Left kidney (tissue), 2 donors: Measurements from ENCODE around the gene TMEM108. TPM values are rescaled to one million over a fixed set of nuclear protein-coding genes. Genes with fewer than 3 reads are reported as not detected.

ENCODE experiments used
- DNase-seq: peaks from one replicate; pipeline ENCODE4 v3.0.0-alpha.2; 2013
- polyA plus RNA-seq: library from polyadenylated mRNA; unstranded; fragments of 120-200 nt; gene quantifications from one replicate; pipeline ENCODE4 v1.2.1, GENCODE V29; 2013; ENCODE audit not compliant: insufficient read length

The TMEM108 gene
- polyA plus RNA-seq, 1 donor, result 1.6 TPM

- DNase-seq, result no peak
Observed at GRCh38 chr3:133162670-133163305, 124.6 kb downstream of the TMEM108 start.

- DNase-seq, result no peak
Observed at GRCh38 chr3:133167340-133168024, 129.3 kb downstream of the TMEM108 start.

DNA sequence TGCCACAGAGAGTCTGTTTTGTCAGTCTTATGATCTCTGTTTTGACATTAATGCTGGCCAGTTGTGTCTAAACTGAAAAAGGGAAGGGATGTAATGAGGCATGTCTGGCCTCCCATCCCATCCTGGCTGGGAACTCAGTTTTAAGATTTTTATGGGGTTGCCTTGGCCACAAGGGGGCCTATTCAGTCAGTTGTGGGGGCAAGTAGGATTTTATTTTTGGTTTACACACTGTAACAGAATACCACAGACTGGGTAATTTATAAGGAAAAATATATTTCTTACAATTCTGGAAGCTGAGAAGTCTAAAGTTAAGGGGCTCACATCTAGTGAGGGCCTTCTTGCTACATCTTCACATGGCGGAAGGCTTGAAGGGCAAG, 129.8 kb downstream of the TMEM108 start:
- DNase-seq, result no peak

DNA sequence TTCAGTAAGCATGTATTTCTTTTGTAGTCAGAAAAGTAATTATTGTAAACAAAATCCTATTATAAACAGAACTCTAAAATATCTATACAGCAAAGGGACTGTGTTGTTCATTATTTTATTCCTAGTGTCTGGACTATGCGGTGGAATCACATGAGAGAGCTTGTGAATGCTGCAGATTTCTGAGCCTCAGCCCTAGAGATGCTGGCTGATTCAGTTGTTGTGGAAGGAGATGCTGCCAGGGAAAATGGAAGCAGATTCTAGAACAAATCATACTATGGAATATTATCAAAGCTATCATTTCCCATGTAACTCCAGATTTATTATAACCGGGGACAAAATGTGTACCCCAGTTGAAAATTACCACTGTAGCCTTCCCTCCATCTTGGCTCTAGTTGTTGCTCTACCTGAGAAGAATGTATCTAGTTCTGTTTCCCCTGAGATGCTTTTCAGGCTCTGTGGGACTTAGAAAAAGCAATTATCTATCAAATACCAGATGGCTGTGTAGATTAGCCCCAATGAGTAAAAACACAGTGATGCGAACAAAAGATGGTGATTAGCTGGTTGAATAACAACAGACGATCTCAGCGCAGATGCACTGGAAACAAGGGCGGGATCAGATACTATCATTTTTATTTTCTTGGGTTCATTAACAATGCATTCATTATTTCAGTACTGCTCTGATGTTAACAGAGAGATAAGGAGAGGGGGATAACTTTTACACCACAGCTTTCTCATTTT, 131.3 kb downstream of the TMEM108 start:
- DNase-seq, result no peak

DNA sequence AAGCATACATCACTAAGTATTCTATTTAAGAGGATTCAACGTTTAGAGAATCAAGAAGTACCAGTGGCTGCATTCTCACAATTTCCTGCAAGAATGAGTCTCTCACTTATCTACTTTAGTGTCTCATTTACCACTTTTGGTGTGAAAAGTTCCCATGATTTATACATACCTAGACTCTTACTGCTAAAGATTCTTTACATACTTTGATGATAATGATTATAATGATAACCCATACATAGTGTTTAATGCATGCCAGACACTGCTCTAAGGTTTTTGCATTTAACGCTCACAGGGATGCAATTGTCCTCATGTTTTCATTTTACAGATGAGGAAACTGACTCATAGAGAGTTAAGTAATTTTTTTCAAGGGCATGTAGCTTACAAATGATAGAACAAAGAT, 133.6 kb downstream of the TMEM108 start:
- no peak for DNase-seq

DNA sequence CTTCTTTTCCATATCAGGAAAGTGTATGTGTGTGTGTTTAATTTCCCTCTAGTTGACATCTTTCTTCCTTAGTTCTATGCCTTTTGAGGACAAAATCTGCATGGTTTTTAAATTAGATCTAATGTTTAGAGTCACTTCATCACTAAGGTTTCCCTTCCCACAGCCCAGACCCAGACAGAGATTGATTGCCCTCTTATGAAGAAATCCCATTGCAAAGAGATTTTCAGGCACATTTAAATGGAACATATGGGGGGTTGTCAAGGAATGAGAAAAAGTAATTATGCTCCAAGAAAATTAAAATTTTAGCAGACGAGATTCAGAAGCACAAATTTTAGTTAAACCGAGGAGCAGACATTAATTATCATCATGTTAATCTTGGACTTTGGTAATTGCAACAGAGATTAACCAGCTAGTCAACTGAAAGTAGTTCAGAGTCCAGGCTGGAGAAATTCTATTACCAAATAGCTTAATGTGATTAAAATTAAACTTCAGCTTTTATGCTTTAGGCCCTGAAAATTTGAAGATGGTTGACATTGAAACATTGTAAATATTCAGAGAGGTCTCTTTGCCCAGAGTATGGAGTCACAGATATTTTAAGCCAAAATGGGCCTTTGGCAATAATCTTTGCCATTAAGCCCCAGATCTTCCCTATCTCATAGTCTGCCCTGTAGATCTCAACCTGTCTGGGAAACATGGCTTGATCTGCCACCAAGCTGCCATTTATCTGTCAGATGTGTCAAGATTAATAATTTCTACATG, 143.4 kb downstream of the TMEM108 start:
- DNase-seq, result no peak

DNA sequence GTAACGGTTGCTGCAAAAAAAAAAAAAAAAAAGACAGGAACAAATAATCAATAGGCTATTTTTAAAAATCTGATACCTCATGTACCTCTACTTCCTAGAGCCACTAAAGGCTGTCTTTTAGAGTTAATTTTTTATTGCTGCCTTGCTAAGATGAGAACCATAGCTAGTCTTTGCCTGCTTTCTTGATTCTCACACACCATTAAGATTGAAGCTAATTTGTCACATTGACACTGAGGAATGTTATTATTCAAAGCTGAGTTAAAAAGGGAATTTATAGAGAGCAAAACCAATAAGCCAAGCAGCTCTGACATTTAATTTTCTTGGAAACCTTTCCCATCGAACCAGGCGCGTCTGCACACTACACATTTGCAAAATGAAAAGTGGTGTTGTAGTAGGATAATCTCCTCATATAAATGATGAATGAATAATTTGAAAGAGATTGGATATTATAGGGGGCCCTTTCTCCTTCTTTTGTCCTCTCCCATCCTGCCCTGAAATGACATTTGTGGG, 149.7 kb downstream of the TMEM108 start:
- DNase-seq, result no peak

GRCh38 chr3:133188996-133189395, 150.8 kb downstream of the TMEM108 start:
- no peak for DNase-seq

DNA sequence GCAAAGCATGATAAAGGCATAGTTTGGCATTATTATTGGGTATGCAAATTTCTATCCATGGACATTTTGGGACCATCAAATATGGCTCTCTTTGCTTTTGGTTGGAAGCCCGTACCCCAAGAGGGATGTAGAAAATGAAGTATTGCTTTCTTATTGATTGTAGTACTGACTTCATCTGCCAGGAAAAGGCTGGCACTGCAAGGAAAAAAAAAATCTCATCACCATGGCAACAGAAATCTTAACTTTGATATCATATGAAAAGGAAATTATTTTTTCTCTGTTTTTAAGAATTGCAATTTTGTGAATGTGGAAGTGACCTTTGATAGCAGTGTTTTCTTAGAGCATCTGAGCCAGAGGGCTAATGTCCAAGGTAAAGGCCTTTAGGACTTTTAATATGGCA, 151.7 kb downstream of the TMEM108 start:
- DNase-seq, result no peak

- no peak for DNase-seq
Observed at GRCh38 chr3:133191818-133192217, 153.6 kb downstream of the TMEM108 start.

DNA sequence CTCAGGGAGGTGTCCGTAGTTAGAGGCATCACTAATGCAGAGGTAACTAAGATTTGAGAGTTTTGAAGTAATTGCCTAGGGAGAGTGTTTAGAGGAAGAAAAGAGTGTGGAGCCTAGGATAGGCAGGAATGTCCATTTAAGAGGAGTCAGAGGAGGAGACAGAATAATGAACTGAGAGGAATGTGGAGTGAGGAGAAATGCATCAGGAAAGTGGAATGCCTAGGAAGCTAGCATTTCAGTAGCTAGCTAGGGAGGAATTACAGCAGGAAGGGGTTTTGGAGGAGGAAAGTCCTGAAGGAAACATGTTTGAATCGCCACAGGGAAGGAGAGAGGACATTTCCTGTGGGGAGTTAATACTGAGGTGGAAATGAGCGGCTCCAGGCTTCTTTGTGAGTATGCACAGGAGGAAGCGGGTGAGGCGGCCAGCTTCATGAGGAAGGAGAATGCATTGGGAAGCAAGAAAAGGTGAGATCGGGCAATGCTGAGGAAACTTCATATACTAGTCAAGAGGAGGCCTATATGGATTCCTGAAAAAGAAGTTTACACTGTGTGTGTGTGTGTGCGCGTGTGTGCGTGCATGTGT, 154.3 kb downstream of the TMEM108 start:
- no peak for DNase-seq

DNA sequence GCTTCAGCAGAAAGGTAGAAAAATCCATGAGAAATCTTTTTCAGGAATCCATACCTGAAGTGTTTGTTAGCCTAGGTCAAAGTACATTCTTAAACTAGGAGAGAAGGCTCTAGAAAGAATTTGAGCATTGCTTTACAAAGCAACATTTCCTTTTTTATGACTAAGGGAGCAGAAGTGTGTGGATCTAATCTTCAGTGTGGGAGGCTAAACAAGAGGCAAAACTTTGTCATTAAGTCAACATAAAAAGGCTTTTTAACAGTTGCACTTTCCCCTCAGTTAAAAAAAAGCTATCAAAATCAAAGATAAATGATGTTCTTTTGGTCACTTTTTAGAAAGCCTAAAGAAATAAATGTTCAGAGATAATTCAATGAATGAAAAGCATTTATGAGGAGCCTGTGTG, 154.8 kb downstream of the TMEM108 start:
- DNase-seq, result no peak

GRCh38 chr3:133196527-133196926, 158.3 kb downstream of the TMEM108 start:
- DNase-seq, result no peak

- DNase-seq, result no peak
Observed at GRCh38 chr3:133197619-133198018, 159.4 kb downstream of the TMEM108 start.

DNA sequence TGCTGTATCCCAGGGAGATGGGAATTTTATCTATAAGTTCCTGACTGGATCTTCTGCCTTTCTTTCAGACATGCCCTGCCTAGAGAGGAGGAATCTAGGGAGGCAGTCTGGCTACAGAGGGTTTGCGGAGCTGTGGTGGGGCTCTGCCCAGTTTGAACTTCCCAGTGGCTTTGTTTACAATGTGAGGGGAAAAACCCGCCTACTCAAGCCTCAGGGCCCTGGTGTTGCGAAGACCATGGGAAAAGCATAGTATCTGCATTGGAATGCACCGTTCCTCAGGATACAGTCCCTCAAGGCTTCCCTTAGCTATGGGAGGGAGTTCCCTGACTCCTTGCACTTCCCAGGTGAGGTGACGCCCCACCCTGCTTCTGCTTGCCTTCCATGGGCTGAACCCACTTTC, 168.7 kb downstream of the TMEM108 start:
- no peak for DNase-seq

DNA sequence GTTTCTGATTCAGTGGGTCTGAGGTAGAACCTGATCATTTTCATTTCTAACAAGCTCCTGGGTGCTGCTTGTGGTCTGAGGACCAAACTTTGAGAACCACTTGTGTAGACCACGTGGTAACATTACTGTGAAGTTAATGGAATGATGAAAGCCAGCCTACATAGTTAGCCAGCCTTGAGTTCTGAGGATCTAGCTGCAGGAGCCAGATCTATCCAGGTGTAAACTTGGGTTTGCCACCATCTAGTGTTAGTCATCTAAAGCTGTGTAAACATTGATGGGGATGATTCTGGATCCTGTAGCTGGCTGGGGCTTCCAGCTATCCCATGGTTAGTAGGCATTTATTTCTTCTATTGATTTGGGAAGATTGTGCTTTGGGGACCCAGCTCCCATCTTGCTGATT, 170.0 kb downstream of the TMEM108 start:
- no peak for DNase-seq

- DNase-seq, result no peak
Observed at GRCh38 chr3:133209871-133210550, 171.8 kb downstream of the TMEM108 start.

DNA sequence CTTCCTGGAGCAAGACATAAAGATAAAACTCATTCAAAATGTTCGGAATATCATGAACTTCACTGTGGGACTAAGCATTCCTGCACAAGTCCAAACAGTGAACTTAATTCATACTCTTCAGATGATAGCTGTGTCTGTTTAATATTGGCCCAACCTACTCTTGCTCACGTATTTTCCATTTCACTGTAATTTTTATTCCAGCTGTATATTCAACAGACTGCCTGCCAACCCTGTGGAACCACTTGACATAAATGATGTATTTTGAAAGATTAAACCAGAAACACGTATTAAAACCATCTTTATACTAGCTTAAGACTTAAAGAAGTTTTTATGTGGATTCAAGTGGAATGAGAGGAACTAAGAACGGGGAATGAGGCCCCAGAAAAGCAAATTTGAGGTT, 172.5 kb downstream of the TMEM108 start:
- no peak for DNase-seq

- DNase-seq, result no peak
Observed at GRCh38 chr3:133211449-133211848, 173.3 kb downstream of the TMEM108 start.

DNA sequence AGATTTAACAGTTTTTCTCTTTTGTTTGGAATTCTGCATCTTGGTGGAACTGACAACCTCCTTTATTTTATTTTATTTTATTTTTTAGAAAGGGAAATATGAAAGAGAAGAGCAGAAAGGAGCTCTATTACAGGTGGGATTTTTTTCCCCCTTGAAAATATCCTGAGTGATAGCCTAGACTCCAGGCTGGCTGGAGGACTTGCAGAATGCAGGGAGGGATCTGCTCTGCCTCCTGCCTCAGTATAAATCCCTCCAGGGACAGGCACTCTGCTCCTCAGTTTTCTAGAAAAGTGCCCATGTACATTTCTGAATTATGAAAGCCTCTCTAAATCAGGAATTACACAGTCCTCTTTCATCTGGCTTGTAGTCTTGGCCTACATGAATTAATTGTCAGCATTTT, 173.7 kb downstream of the TMEM108 start:
- no peak for DNase-seq

DNA sequence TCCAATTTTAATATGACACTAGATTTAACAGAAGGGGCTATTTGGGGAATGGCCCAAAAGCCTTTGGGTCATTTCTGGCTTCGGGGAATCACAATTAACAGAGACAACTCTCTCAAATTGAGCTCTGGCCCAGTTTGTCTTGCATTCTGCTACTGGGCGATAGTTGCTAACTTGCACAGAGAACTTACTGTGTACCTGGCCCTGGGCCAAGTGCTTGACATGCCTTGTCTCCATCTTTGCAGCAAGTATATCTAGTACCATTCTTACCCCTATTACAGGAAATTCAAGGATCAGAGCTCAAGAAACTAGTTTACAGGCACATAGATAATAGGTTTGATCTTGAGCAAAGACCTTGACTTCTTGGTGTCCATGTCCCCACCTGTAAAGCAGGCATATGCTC, 175.7 kb downstream of the TMEM108 start:
- DNase-seq, result no peak

DNA sequence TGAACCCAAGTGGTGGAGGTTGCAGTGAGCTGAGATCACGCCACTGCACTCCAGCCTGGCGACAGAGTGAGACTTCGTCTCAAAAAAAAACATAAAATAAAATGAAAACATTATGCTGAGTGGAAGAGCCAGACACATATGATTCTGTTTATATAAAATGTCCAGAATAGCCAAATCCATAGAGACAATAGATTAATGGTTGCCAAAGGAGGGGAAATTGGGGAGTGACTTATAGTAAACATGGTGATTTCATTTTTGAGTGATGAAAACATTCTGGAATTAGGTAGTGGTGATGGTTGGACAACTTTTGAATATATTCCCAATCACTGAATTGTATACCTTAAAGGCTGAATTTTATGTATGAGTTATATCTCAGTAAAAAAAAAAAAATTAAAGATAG, 189.6 kb downstream of the TMEM108 start:
- DNase-seq, result no peak
